CD4-positive, alpha-beta T cell (primary cell): ENCODE data around the gene DYNLT1. TPM values are rescaled to one million over a fixed set of nuclear protein-coding genes. Genes with fewer than 3 reads are reported as not detected.

Experiments
- ATAC-seq: fragments of 200-7000 bp; cut with Tn5 transposase; one replicate; pipeline ENCODE4 v1.10.0; 2022; ENCODE audit warnings: mild to moderate bottlenecking; ENCODE audit not compliant: poor library complexity
- CTCF ChIA-PET: fragments of 350-600 bp; sonication (Branson Sonifier 250); formaldehyde crosslinking; loops from one replicate; lab custom pipeline; 2021; ENCODE audit warnings: antibody characterized with exemption, inconsistent platforms; lab: Charles Lee
- POLR2A ChIA-PET: fragments of 350-600 bp; sonication (Branson Sonifier 250); formaldehyde crosslinking; loops from one replicate; lab custom pipeline; 2021; ENCODE audit warnings: antibody characterized with exemption, inconsistent platforms; lab: Charles Lee
- DNase-seq, 14 experiments: peaks; one replicate each; pipeline ENCODE4 v3.0.0-alpha.2; 2013 to 2020; ENCODE audit warnings: mixed read lengths in 2 of 14
- H3K27ac ChIP-seq, 2 donors: one replicate each; pipeline versions ENCODE4 v1.5.1 to v1.7.0; 2013; ENCODE audit warnings: low read length in 2 of 2, low read depth in 1 of 2, mild to moderate bottlenecking in 1 of 2
- H3K27me3 ChIP-seq, 2 experiments: 1 replicate in 1 of 2; 2 replicates in 1 of 2; pipeline versions ENCODE4 v1.6.1 to v1.7.0; 2013; ENCODE audit warnings: low read length in 2 of 2, control low read depth in 1 of 2, mild to moderate bottlenecking in 1 of 2, moderate library complexity in 1 of 2; ENCODE audit not compliant: insufficient read depth in 2 of 2, control insufficient read depth in 1 of 2
- H3K36me3 ChIP-seq: one replicate; pipeline ENCODE4 v1.6.1; 2013; ENCODE audit warnings: low read length, control low read depth; ENCODE audit not compliant: insufficient read depth
- H3K4me1 ChIP-seq: one replicate; pipeline ENCODE4 v1.6.1; 2013; ENCODE audit warnings: low read length, control low read depth; ENCODE audit not compliant: insufficient read depth
- H3K4me3 ChIP-seq: one replicate; pipeline ENCODE4 v1.5.1; 2013; ENCODE audit warnings: mild to moderate bottlenecking, low read length, moderate library complexity
- H3K9me3 ChIP-seq, 2 experiments: 1 replicate in 1 of 2; 2 replicates in 1 of 2; pipeline versions ENCODE4 v1.6.1 to v1.7.0; 2013; ENCODE audit warnings: low read length in 2 of 2, mild to moderate bottlenecking in 2 of 2, control low read depth in 1 of 2, moderate library complexity in 1 of 2; ENCODE audit not compliant: control insufficient read depth in 1 of 2, insufficient read depth in 1 of 2
- H3K27ac Mint-ChIP-seq: one replicate; pipeline ENCODE4 v1.8.0; 2020; ENCODE audit warnings: mixed read lengths
- H3K27me3 Mint-ChIP-seq: one replicate; pipeline ENCODE4 v1.8.0; 2021; ENCODE audit warnings: mixed read lengths
- H3K36me3 Mint-ChIP-seq: one replicate; pipeline ENCODE4 v1.8.0; 2021; ENCODE audit warnings: low read depth, mixed read lengths
- H3K4me1 Mint-ChIP-seq: one replicate; pipeline ENCODE4 v1.8.0; 2021; ENCODE audit warnings: low read depth, mixed read lengths
- H3K4me3 Mint-ChIP-seq: one replicate; pipeline ENCODE4 v1.8.0; 2020; ENCODE audit warnings: mild to moderate bottlenecking, mixed read lengths
- H3K9me3 Mint-ChIP-seq: one replicate; pipeline ENCODE4 v1.8.0; 2020; ENCODE audit warnings: mixed read lengths
- CTCF ChIP-seq: fragments of 200-600 bp; IDR thresholded peaks from one replicate; pipeline ENCODE4 v1.8.0; 2022; ENCODE audit warnings: antibody characterized with exemption, mild to moderate bottlenecking
- intact Hi-C, 2 experiments: fragments of 100-400 bp; cut with DNase I in 1 of 2; cut with micrococcal nuclease in 1 of 2; formaldehyde crosslinking; loops; one replicate each; pipeline versions ENCODE4 v1.15.1 to v1.9.0; 2023 to 2025; cut with DNase I, micrococcal nuclease
- total RNA-seq, 174 experiments: library from RNA in 2 of 174; stranded (reverse) in 2 of 174; gene quantifications; one replicate each; pipeline ENCODE4 v1.2.3 and lab custom pipeline; 2021 to 2026

The DYNLT1 gene
- total RNA-seq, 2 experiments from 2014 or later = 170 to 182 TPM

GRCh38 chr6:158668707-158669103 lies 24.2 kb upstream of the DYNLT1 start:
- POLR2A ChIA-PET = no interaction called here
- H3K27me3 Mint-ChIP-seq = no peaks in the 10 kb centered on the region
- no peak overlapping the region for H3K27ac Mint-ChIP-seq
- intact Hi-C loops = no loop called here
- H3K27me3 ChIP-seq = no peaks in the 10 kb centered on the region
- no peak for ATAC-seq
- peaks cover 44% of the 10 kb centered on the region for H3K36me3 ChIP-seq
- no peak for DNase-seq
- H3K4me3 ChIP-seq = no peak overlapping the region
- H3K4me1 Mint-ChIP-seq = peaks cover 9% of the 10 kb centered on the region
- no peaks in the 10 kb centered on the region for H3K9me3 ChIP-seq
- H3K36me3 Mint-ChIP-seq = peaks cover 74% of the 10 kb centered on the region
- H3K9me3 Mint-ChIP-seq = no peaks in the 10 kb centered on the region
- no peak for TF ChIP-seq CTCF
- CTCF ChIA-PET = interaction anchor here (1.5 kb wide), 1 partner anchor 9 kb away, joined by 4 read pairs; no protein-coding TSS in a partner anchor
- peaks cover 4% of the 10 kb centered on the region for H3K4me1 ChIP-seq
- no peak overlapping the region for H3K4me3 Mint-ChIP-seq
- no peak overlapping the region for H3K27ac ChIP-seq

- H3K27me3 Mint-ChIP-seq = no peaks in the 10 kb centered on the region
- no peaks in the 10 kb centered on the region for H3K9me3 Mint-ChIP-seq
- Histone ChIP-seq H3K4me1 (peaks cover 7% of the 10 kb centered on the region), H3K36me3 (peaks cover 56% of the 10 kb centered on the region), H3K9me3 (no peaks in the 10 kb centered on the region), H3K27me3 (no peaks in the 10 kb centered on the region), H3K27ac (no peak overlapping the region), H3K4me3 (no peak overlapping the region)
- no peak for TF ChIP-seq CTCF
- ChIA-PET CTCF (interaction anchor here (1.2 kb wide), 1 partner anchor 24 kb away, joined by 3 read pairs; no protein-coding TSS in a partner anchor), POLR2A (interaction anchor here (0.6 kb wide), 1 partner anchor 382 kb away, joined by 3 read pairs; no protein-coding TSS in a partner anchor)
- H3K4me1 Mint-ChIP-seq = peaks cover 18% of the 10 kb centered on the region
- intact Hi-C loops = no loop called here
- H3K36me3 Mint-ChIP-seq = peaks cover 80% of the 10 kb centered on the region
- DNase-seq (no peak), ATAC-seq (no peak)
- no peak overlapping the region for H3K4me3 Mint-ChIP-seq
- H3K27ac Mint-ChIP-seq = peak overlapping the region; percentile 11
Measured at GRCh38 chr6:158667360-158667981, 22.9 kb upstream of the DYNLT1 start.

GRCh38 chr6:158666628-158667359 lies 22.3 kb upstream of the DYNLT1 start:
- DNase-seq (peak in 2 of 14 experiments; percentile 51 to 54), ATAC-seq (no peak)
- peaks cover 82% of the 10 kb centered on the region for H3K36me3 Mint-ChIP-seq
- H3K9me3 ChIP-seq = no peaks in the 10 kb centered on the region
- H3K27ac Mint-ChIP-seq = peak overlapping the region; percentile 11
- POLR2A ChIA-PET = interaction anchor here (0.6 kb wide), 1 partner anchor 382 kb away, joined by 3 read pairs; no protein-coding TSS in a partner anchor
- peaks cover 7% of the 10 kb centered on the region for H3K4me1 ChIP-seq
- intact Hi-C loops = no loop called here
- no peak for TF ChIP-seq CTCF
- H3K27ac ChIP-seq = no peak overlapping the region
- peak overlapping the region; percentile 28 for H3K4me3 Mint-ChIP-seq
- H3K4me1 Mint-ChIP-seq = peaks cover 21% of the 10 kb centered on the region
- H3K4me3 ChIP-seq = no peak overlapping the region
- CTCF ChIA-PET = interaction anchor here (1.2 kb wide), 1 partner anchor 25 kb away, joined by 3 read pairs; no protein-coding TSS in a partner anchor
- no peaks in the 10 kb centered on the region for H3K27me3 ChIP-seq
- H3K9me3 Mint-ChIP-seq = no peaks in the 10 kb centered on the region
- H3K36me3 ChIP-seq = peaks cover 61% of the 10 kb centered on the region
- no peaks in the 10 kb centered on the region for H3K27me3 Mint-ChIP-seq
